Measurements from ENCODE around the gene BMPER. TPM values are rescaled to one million over a fixed set of nuclear protein-coding genes. Genes with fewer than 3 reads are reported as not detected.

BMPER gene
- total RNA-seq, 4 donors from 2014 or later: 1.0 to 12.4 (median 6.1) TPM

GRCh38 chr7:33946094-33946699, 40.9 kb downstream of the BMPER start:
- Histone ChIP-seq H3K27me3 (no peaks in the 10 kb centered on the region), H3K27ac (no peak overlapping the region), H3K36me3 (no peaks in the 10 kb centered on the region), H3K4me1 (no peaks in the 10 kb centered on the region), H3K9me3 (no peaks in the 10 kb centered on the region), H3K4me3 (no peak overlapping the region)
- no peak for DNase-seq
- TF ChIP-seq POLR2A (IDR thresholded peaks at IDR 0.05) (no peak), CTCF (IDR thresholded peaks at IDR 0.05) (no peak)
- intact Hi-C loops (cut with DNase I; ENCODE audit: low total_unique reads): no loop called here

GRCh38 chr7:33950047-33950714, 44.8 kb downstream of the BMPER start:
- no peak overlapping the region for H3K4me3 ChIP-seq
- H3K36me3 ChIP-seq: no peaks in the 10 kb centered on the region
- H3K27me3 ChIP-seq: no peaks in the 10 kb centered on the region
- no peaks in the 10 kb centered on the region for H3K4me1 ChIP-seq
- DNase-seq: no peak
- intact Hi-C loops (cut with DNase I; ENCODE audit: low total_unique reads): no loop called here
- TF ChIP-seq POLR2A (IDR thresholded peaks at IDR 0.05) (no peak), CTCF (IDR thresholded peaks at IDR 0.05) (no peak)
- no peak overlapping the region for H3K27ac ChIP-seq
- H3K9me3 ChIP-seq: no peaks in the 10 kb centered on the region

GRCh38 chr7:33952824-33953223, 47.5 kb downstream of the BMPER start:
- no peak overlapping the region for H3K27ac ChIP-seq
- H3K4me1 ChIP-seq: no peaks in the 10 kb centered on the region
- no peaks in the 10 kb centered on the region for H3K36me3 ChIP-seq
- DNase-seq: no peak
- TF ChIP-seq CTCF (IDR thresholded peaks at IDR 0.05) (no peak), POLR2A (IDR thresholded peaks at IDR 0.05) (no peak)
- intact Hi-C loops (cut with DNase I; ENCODE audit: low total_unique reads): no loop called here
- H3K4me3 ChIP-seq: no peak overlapping the region
- H3K27me3 ChIP-seq: no peaks in the 10 kb centered on the region
- no peaks in the 10 kb centered on the region for H3K9me3 ChIP-seq

GRCh38 chr7:33958104-33958503, 52.8 kb downstream of the BMPER start:
- TF ChIP-seq POLR2A (IDR thresholded peaks at IDR 0.05) (no peak), CTCF (IDR thresholded peaks at IDR 0.05) (no peak)
- intact Hi-C loops (cut with DNase I; ENCODE audit: low total_unique reads): no loop called here
- Histone ChIP-seq H3K27ac (no peak overlapping the region), H3K9me3 (no peaks in the 10 kb centered on the region), H3K4me1 (no peaks in the 10 kb centered on the region), H3K4me3 (no peak overlapping the region), H3K36me3 (no peaks in the 10 kb centered on the region), H3K27me3 (no peaks in the 10 kb centered on the region)
- DNase-seq: no peak

GRCh38 chr7:33959676-33960075, 54.3 kb downstream of the BMPER start:
- Histone ChIP-seq H3K36me3 (no peaks in the 10 kb centered on the region), H3K9me3 (no peaks in the 10 kb centered on the region), H3K4me3 (no peak overlapping the region), H3K4me1 (no peaks in the 10 kb centered on the region), H3K27me3 (no peaks in the 10 kb centered on the region), H3K27ac (no peak overlapping the region)
- no peak for DNase-seq
- TF ChIP-seq CTCF (IDR thresholded peaks at IDR 0.05) (no peak), POLR2A (IDR thresholded peaks at IDR 0.05) (no peak)
- intact Hi-C loops (cut with DNase I; ENCODE audit: low total_unique reads): no loop called here

Data from uterus (tissue), 4 donors.